Liver (tissue), 3 donors: ENCODE measurements around the gene MYO18A.

Source experiments
- EGR1 ChIP-seq, 2 donors: IDR thresholded peaks; 2 replicates each; pipeline ENCODE4 v1.6.1; 2016 to 2018; ENCODE audit warnings: antibody characterized with exemption in 2 of 2, low read depth in 2 of 2
- GABPA ChIP-seq, 2 donors: IDR thresholded peaks in 1 of 2; conservative IDR thresholded peaks in 1 of 2; 2 replicates each; pipeline ENCODE4 v1.6.1; 2016; ENCODE audit warnings: antibody characterized with exemption in 2 of 2, mild to moderate bottlenecking in 1 of 2, moderate library complexity in 1 of 2
- JUND ChIP-seq, 2 donors: IDR thresholded peaks; 2 replicates each; pipeline ENCODE4 v1.6.1; 2016; ENCODE audit warnings: antibody characterized with exemption in 2 of 2
- TAF1 ChIP-seq: conservative IDR thresholded peaks from 2 replicates; pipeline ENCODE4 v1.6.1; 2016; ENCODE audit warnings: antibody characterized with exemption, mild to moderate bottlenecking
- YY1 ChIP-seq: IDR thresholded peaks from 2 replicates; pipeline ENCODE4 v1.6.1; 2016; ENCODE audit warnings: antibody characterized with exemption, mild to moderate bottlenecking
- TF ChIP-seq, protein P1 (sequence below): fragments of 150-350 bp; IDR thresholded peaks from 2 replicates; pipeline ENCODE4 v1.5.1; 2017; ENCODE audit warnings: improper control_type of control experiment, low read depth, low read length; ENCODE audit not compliant: missing input control
- donor health status: healthy.
- donor health status: healthy.

DNA sequence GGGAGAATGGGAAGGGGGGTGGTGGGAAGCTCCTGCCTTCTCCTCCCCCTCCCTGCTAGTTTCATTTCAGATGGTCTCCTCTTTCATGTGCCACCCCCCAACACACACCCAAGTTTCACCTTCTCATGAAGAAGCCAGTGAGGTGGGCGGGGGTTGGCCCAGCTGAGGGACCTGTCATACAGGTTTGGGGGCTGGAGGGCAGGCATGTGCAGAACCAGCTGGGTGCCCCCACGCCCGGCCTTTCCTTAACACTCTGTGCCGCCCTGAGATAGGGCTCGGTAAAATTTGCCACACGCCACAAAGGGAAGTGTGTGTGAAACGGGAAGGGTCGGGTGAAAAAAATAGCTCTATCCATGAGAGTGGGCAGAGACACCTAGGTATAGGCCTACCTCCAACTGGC is 79.9 kb downstream of the MYO18A start:
- TF ChIP-seq TAF1: no peak
- TF ChIP-seq, protein P1, sequence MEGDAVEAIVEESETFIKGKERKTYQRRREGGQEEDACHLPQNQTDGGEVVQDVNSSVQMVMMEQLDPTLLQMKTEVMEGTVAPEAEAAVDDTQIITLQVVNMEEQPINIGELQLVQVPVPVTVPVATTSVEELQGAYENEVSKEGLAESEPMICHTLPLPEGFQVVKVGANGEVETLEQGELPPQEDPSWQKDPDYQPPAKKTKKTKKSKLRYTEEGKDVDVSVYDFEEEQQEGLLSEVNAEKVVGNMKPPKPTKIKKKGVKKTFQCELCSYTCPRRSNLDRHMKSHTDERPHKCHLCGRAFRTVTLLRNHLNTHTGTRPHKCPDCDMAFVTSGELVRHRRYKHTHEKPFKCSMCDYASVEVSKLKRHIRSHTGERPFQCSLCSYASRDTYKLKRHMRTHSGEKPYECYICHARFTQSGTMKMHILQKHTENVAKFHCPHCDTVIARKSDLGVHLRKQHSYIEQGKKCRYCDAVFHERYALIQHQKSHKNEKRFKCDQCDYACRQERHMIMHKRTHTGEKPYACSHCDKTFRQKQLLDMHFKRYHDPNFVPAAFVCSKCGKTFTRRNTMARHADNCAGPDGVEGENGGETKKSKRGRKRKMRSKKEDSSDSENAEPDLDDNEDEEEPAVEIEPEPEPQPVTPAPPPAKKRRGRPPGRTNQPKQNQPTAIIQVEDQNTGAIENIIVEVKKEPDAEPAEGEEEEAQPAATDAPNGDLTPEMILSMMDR: no peak
- no peak for TF ChIP-seq GABPA (IDR thresholded peaks at IDR 0.05 in 1 of 2, conservative IDR thresholded peaks at IDR 0.05 in 1 of 2)
- TF ChIP-seq EGR1 (IDR thresholded peaks at IDR 0.05; ENCODE audit: low read depth in 2 of 2): no peak
- TF ChIP-seq JUND (IDR thresholded peaks at IDR 0.05): no peak
- no peak for TF ChIP-seq YY1
